Activated B cell treated with CpG ODN at 0.5 μM for 24 hours (primary cell): ENCODE results near the gene MUC21. TPM values are rescaled to one million over a fixed set of nuclear protein-coding genes. Genes with fewer than 3 reads are reported as not detected.

Experiments
- ATAC-seq: fragments of 200-7000 bp; cut with Tn5 transposase; one replicate; pipeline ENCODE4 v1.10.0; 2021; ENCODE audit warnings: low read depth, mild to moderate bottlenecking, moderate library complexity
- CTCF ChIA-PET: fragments of 350-600 bp; sonication (Branson Sonifier 250); formaldehyde crosslinking; loops from one replicate; lab custom pipeline; 2021; ENCODE audit warnings: antibody characterized with exemption; lab: Charles Lee
- POLR2A ChIA-PET: fragments of 350-600 bp; sonication (Branson Sonifier 250); formaldehyde crosslinking; loops from one replicate; lab custom pipeline; 2021; ENCODE audit warnings: antibody characterized with exemption; lab: Charles Lee
- DNase-seq: peaks from one replicate; pipeline ENCODE4 v3.0.0; 2022
- H3K27ac Mint-ChIP-seq: one replicate; pipeline ENCODE4 v1.8.0; 2020; ENCODE audit warnings: mixed read lengths
- H3K27me3 Mint-ChIP-seq: one replicate; pipeline ENCODE4 v1.8.0; 2021; ENCODE audit warnings: mixed read lengths
- H3K36me3 Mint-ChIP-seq: one replicate; pipeline ENCODE4 v1.8.0; 2021; ENCODE audit warnings: low read depth, mixed read lengths
- H3K4me1 Mint-ChIP-seq: one replicate; pipeline ENCODE4 v1.8.0; 2021; ENCODE audit warnings: mixed read lengths
- H3K4me3 Mint-ChIP-seq: one replicate; pipeline ENCODE4 v1.8.0; 2020; ENCODE audit warnings: mild to moderate bottlenecking, mixed read lengths
- H3K9me3 Mint-ChIP-seq: one replicate; pipeline ENCODE4 v1.8.0; 2020; ENCODE audit warnings: mixed read lengths
- intact Hi-C: fragments of 100-400 bp; cut with micrococcal nuclease; formaldehyde crosslinking; loops from one replicate; pipeline ENCODE4 v1.15.1; 2024
- total RNA-seq: library from RNA; stranded (reverse); gene quantifications from 2 replicates; pipeline ENCODE4 v1.2.3, GENCODE V29; 2022
- TF ChIP-seq, protein P1 (sequence below): fragments of 200-600 bp; IDR thresholded peaks from one replicate; pipeline ENCODE4 v1.8.0; 2022; ENCODE audit warnings: antibody characterized with exemption, mild to moderate bottlenecking

Gene MUC21
- total RNA-seq, 1 donor from 2014 or later: not detected

DNA sequence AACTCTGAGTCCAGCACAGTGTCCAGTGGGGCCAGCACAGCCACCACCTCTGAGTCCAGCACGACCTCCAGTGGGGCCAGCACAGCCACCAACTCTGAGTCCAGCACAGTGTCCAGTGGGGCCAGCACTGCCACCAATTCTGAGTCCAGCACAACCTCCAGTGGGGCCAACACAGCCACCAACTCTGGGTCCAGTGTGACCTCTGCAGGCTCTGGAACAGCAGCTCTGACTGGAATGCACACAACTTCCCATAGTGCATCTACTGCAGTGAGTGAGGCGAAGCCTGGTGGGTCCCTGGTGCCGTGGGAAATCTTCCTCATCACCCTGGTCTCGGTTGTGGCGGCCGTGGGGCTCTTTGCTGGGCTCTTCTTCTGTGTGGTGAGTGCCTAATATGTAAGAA lies 3.8 kb downstream of the MUC21 start:
- intact Hi-C loops: no loop called here
- Mint-ChIP-seq H3K36me3 (no peaks in the 10 kb centered on the region), H3K4me3 (no peak overlapping the region), H3K4me1 (peaks cover 6% of the 10 kb centered on the region), H3K9me3 (no peaks in the 10 kb centered on the region), H3K27ac (no peak overlapping the region), H3K27me3 (peaks cover 26% of the 10 kb centered on the region)
- DNase-seq: no peak
- ATAC-seq: no peak
- ChIA-PET CTCF (no interaction called here), POLR2A (interaction anchor here (0.7 kb wide), 1 partner anchor 430 kb away, joined by 3 read pairs; no protein-coding TSS in a partner anchor)
- TF ChIP-seq, protein P1, sequence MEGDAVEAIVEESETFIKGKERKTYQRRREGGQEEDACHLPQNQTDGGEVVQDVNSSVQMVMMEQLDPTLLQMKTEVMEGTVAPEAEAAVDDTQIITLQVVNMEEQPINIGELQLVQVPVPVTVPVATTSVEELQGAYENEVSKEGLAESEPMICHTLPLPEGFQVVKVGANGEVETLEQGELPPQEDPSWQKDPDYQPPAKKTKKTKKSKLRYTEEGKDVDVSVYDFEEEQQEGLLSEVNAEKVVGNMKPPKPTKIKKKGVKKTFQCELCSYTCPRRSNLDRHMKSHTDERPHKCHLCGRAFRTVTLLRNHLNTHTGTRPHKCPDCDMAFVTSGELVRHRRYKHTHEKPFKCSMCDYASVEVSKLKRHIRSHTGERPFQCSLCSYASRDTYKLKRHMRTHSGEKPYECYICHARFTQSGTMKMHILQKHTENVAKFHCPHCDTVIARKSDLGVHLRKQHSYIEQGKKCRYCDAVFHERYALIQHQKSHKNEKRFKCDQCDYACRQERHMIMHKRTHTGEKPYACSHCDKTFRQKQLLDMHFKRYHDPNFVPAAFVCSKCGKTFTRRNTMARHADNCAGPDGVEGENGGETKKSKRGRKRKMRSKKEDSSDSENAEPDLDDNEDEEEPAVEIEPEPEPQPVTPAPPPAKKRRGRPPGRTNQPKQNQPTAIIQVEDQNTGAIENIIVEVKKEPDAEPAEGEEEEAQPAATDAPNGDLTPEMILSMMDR: no peak

DNA sequence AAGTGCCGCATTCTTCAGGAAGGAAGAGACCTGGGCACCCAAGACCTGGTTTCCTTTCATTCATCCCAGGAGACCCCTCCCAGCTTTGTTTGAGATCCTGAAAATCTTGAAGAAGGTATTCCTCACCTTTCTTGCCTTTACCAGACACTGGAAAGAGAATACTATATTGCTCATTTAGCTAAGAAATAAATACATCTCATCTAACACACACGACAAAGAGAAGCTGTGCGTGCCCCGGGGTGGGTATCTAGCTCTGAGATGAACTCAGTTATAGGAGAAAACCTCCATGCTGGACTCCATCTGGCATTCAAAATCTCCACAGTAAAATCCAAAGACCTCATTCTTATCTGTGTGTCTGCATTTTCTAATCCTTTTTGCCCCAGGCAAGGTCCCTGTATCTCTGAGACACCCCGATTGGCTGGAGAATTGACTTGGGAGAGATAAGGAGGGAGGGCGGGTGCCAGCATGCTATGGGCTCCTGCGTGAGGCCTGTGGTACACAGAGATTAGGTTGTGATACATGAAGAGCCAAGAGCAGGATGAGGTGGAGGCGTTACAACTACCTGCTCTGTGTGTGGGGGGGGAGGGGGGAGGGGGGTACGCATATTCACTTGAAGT lies 4.8 kb downstream of the MUC21 start:
- Mint-ChIP-seq H3K4me1 (peaks cover 6% of the 10 kb centered on the region), H3K36me3 (no peaks in the 10 kb centered on the region), H3K27me3 (peaks cover 22% of the 10 kb centered on the region), H3K27ac (no peak overlapping the region), H3K9me3 (no peaks in the 10 kb centered on the region), H3K4me3 (no peak overlapping the region)
- intact Hi-C loops: no loop called here
- DNase-seq (no peak), ATAC-seq (no peak)
- ChIA-PET CTCF (no interaction called here), POLR2A (no interaction called here)
- TF ChIP-seq, protein P1: no peak

DNA sequence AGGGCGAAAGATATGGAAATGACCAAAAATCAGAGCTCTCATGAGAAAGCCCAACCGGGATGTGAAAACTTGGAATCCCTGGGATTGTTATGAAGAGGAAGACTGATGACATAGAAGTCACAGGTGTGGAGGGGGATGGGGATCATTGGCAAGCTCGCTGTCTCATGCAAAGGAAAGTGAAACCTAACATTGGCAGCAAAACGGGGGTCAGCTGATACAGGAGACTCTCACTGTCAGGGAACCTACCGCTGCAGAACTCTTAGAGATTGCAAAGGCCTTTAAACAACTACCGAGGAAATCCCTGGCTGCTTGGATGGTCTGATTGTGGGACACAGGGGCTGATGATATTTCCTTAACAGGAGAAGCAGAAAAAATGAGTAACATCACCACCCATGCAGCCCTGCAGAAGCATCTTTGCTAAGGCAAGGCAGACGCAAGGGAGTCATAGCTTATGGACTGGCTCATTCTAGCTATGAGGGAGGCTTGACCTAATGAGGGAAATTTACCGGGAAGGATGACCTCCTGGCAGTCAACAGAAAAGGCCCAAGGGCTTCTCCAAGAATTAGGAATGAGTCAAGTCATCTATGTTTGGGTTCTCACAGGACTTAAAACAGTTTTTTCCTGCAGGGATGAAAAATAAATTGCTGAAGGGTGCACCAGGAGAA lies 7.0 kb downstream of the MUC21 start:
- Mint-ChIP-seq H3K4me3 (peak overlapping the region; percentile 24), H3K27me3 (peaks cover 9% of the 10 kb centered on the region), H3K9me3 (no peaks in the 10 kb centered on the region), H3K27ac (no peak overlapping the region), H3K36me3 (no peaks in the 10 kb centered on the region), H3K4me1 (peaks cover 6% of the 10 kb centered on the region)
- intact Hi-C loops: no loop called here
- ChIA-PET POLR2A (no interaction called here), CTCF (interaction anchor here (0.5 kb wide), 1 partner anchor 97 kb away, joined by 3 read pairs; no protein-coding TSS in a partner anchor)
- TF ChIP-seq, protein P1: no peak
- no peak for ATAC-seq
- no peak for DNase-seq

DNA sequence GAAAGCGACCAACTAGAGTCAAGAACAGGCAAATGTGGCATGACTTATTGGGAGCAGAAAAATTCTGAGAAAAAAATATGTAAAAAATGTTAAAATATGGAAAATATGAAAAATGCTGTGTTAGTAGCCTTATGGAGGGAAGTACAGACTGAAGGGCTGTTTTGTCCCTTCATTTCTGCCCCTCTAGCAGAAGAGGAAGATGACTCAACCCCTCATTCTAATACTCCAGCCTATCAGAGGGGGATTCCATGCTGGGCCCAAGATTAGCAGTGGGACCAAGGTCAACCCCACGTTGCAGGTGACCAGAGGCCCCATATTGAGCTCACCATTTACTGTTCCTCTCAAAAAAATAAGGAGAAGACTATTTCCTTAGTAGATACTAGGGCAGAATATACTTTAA lies 8.4 kb downstream of the MUC21 start:
- DNase-seq (no peak), ATAC-seq (no peak)
- POLR2A ChIA-PET: no interaction called here
- CTCF ChIA-PET: interaction anchor here (0.5 kb wide), 1 partner anchor 332 kb away, joined by 3 read pairs; no protein-coding TSS in a partner anchor
- no peak overlapping the region for H3K27ac Mint-ChIP-seq
- intact Hi-C loops: no loop called here
- peaks cover 9% of the 10 kb centered on the region for H3K27me3 Mint-ChIP-seq
- H3K4me3 Mint-ChIP-seq: no peak overlapping the region
- H3K9me3 Mint-ChIP-seq: no peaks in the 10 kb centered on the region
- peaks cover 6% of the 10 kb centered on the region for H3K4me1 Mint-ChIP-seq
- H3K36me3 Mint-ChIP-seq: no peaks in the 10 kb centered on the region
- TF ChIP-seq, protein P1: no peak

DNA sequence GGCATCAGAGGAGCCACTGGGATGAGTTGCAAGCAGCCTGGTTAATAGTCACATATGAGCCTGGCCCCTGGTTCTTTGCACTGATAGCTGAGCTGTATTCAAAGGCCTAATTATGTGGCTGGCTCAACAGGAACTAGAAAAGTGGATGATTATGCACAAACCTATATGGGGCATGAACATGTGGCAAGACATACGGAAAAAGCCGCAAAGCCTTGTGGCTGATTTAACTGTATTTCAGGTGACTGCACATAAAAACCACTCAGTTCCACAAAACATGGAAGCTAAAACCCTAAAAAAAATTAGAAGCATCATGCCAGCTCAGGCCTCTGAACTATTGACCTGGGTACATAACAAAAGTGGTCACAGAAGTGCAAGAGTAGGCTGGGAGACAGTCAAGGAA lies 13.8 kb downstream of the MUC21 start:
- Mint-ChIP-seq H3K27ac (no peak overlapping the region), H3K9me3 (no peaks in the 10 kb centered on the region), H3K4me1 (no peaks in the 10 kb centered on the region), H3K4me3 (no peak overlapping the region), H3K36me3 (no peaks in the 10 kb centered on the region), H3K27me3 (peaks cover 12% of the 10 kb centered on the region)
- ATAC-seq: no peak
- CTCF ChIA-PET: no interaction called here
- TF ChIP-seq, protein P1: no peak
- POLR2A ChIA-PET: no interaction called here
- DNase-seq: no peak
- intact Hi-C loops: no loop called here
